Measurements from ENCODE around the gene HMGCLL1. TPM values are rescaled to one million over a fixed set of nuclear protein-coding genes. Genes with fewer than 3 reads are reported as not detected.

The HMGCLL1 gene
- total and polyA plus RNA-seq, 2 donors (not counting 1 experiment from before 2014, with no cell fraction given): not detected

GRCh38 chr6:55516736-55517135, 62.3 kb downstream of the HMGCLL1 start:
- no peak for DNase-seq
- Histone ChIP-seq H3K27ac (ENCODE audit: low read length in 2 of 2) (no peak overlapping the region), H3K4me2 (replicated peaks; ENCODE audit: low read depth, low read length, poor library complexity, severe bottlenecking) (no peak overlapping the region), H3K4me1 (ENCODE audit: control insufficient read depth in 2 of 2, insufficient read depth in 2 of 2, low read length in 2 of 2) (no peaks in the 10 kb centered on the region), H3K9me3 (ENCODE audit: control extremely low read depth in 1 of 3, control insufficient read depth in 2 of 3, insufficient read depth in 1 of 3, low read length in 2 of 3) (no peaks in the 10 kb centered on the region), H3K27me3 (replicated peaks in 1 of 4; ENCODE audit: control extremely low read depth in 1 of 4, control insufficient read depth in 3 of 4, insufficient read depth in 4 of 4, low read length in 3 of 4) (no peaks in the 10 kb centered on the region), H3K36me3 (replicated peaks in 1 of 2; ENCODE audit: control extremely low read depth in 1 of 2, control insufficient read depth in 1 of 2, extremely low read depth in 1 of 2, insufficient read depth in 2 of 2, low read length in 1 of 2) (no peaks in the 10 kb centered on the region), H2AFZ (ENCODE audit: insufficient read depth, low read depth, low read length, poor library complexity, severe bottlenecking) (no peak overlapping the region), H3K79me2 (ENCODE audit: control insufficient read depth, insufficient read depth, low read length) (no peaks in the 10 kb centered on the region), H4K20me1 (ENCODE audit: control insufficient read depth, insufficient read depth, low read length, poor library complexity, severe bottlenecking) (no peaks in the 10 kb centered on the region), H3K9ac (ENCODE audit: low read length) (no peak overlapping the region), H3K4me3 (ENCODE audit: control extremely low read depth in 1 of 5, extremely low read depth in 1 of 5, insufficient read depth in 1 of 5, low read depth in 2 of 5, low read length in 4 of 5) (no peak overlapping the region)
- no peak for TF ChIP-seq CTCF (IDR thresholded peaks at IDR 0.05)
- TF ChIP-seq EZH2 (IDR thresholded peaks at IDR 0.05; ENCODE audit: borderline replicate concordance, insufficient read depth, low read depth, low read length, poor library complexity, severe bottlenecking): no peak
- intact Hi-C loops (cut with micrococcal nuclease): no loop called here
- CTCF ChIA-PET: no interaction called here
- H3K4me1 Mint-ChIP-seq: no peaks in the 10 kb centered on the region
- no peak for ATAC-seq (ENCODE audit: low read depth)
- POLR2A ChIA-PET: no interaction called here
- H3K27ac Mint-ChIP-seq: no peak overlapping the region
- WGBS (ENCODE audit: insufficient coverage): no CpG with 5 or more reads among the region's 1 CpG
- no peaks in the 10 kb centered on the region for H3K27me3 Mint-ChIP-seq
- peaks cover 2% of the 10 kb centered on the region for H3K9me3 Mint-ChIP-seq (ENCODE audit: insufficient read depth)
- no peak overlapping the region for H3K4me3 Mint-ChIP-seq

GRCh38 chr6:55512904-55513303, 66.1 kb downstream of the HMGCLL1 start:
- CTCF ChIA-PET: no interaction called here
- Histone ChIP-seq H2AFZ (ENCODE audit: insufficient read depth, low read depth, low read length, poor library complexity, severe bottlenecking) (no peak overlapping the region), H3K9ac (ENCODE audit: low read length) (no peak overlapping the region), H4K20me1 (ENCODE audit: control insufficient read depth, insufficient read depth, low read length, poor library complexity, severe bottlenecking) (no peaks in the 10 kb centered on the region), H3K4me3 (ENCODE audit: control extremely low read depth in 1 of 5, extremely low read depth in 1 of 5, insufficient read depth in 1 of 5, low read depth in 2 of 5, low read length in 4 of 5) (no peak overlapping the region), H3K27me3 (replicated peaks in 1 of 4; ENCODE audit: control extremely low read depth in 1 of 4, control insufficient read depth in 3 of 4, insufficient read depth in 4 of 4, low read length in 3 of 4) (no peaks in the 10 kb centered on the region), H3K27ac (ENCODE audit: low read length in 2 of 2) (no peak overlapping the region), H3K36me3 (replicated peaks in 1 of 2; ENCODE audit: control extremely low read depth in 1 of 2, control insufficient read depth in 1 of 2, extremely low read depth in 1 of 2, insufficient read depth in 2 of 2, low read length in 1 of 2) (no peaks in the 10 kb centered on the region), H3K4me2 (replicated peaks; ENCODE audit: low read depth, low read length, poor library complexity, severe bottlenecking) (no peak overlapping the region), H3K79me2 (ENCODE audit: control insufficient read depth, insufficient read depth, low read length) (no peaks in the 10 kb centered on the region), H3K4me1 (ENCODE audit: control insufficient read depth in 2 of 2, insufficient read depth in 2 of 2, low read length in 2 of 2) (no peaks in the 10 kb centered on the region), H3K9me3 (ENCODE audit: control extremely low read depth in 1 of 3, control insufficient read depth in 2 of 3, insufficient read depth in 1 of 3, low read length in 2 of 3) (no peaks in the 10 kb centered on the region)
- peaks cover 7% of the 10 kb centered on the region for H3K9me3 Mint-ChIP-seq (ENCODE audit: insufficient read depth)
- DNase-seq (no peak), ATAC-seq (ENCODE audit: low read depth) (no peak)
- 60% methylated on average over 1 of the region's 1 CpG for WGBS (ENCODE audit: insufficient coverage)
- no peaks in the 10 kb centered on the region for H3K27me3 Mint-ChIP-seq
- intact Hi-C loops (cut with micrococcal nuclease): no loop called here
- H3K27ac Mint-ChIP-seq: no peak overlapping the region
- no peaks in the 10 kb centered on the region for H3K4me1 Mint-ChIP-seq
- POLR2A ChIA-PET: no interaction called here
- no peak for TF ChIP-seq CTCF (IDR thresholded peaks at IDR 0.05)
- TF ChIP-seq EZH2 (IDR thresholded peaks at IDR 0.05; ENCODE audit: borderline replicate concordance, insufficient read depth, low read depth, low read length, poor library complexity, severe bottlenecking): no peak
- H3K4me3 Mint-ChIP-seq: no peak overlapping the region
